OCI-M2 (cell line): ENCODE measurements around the gene DIPK1B.

ENCODE experiments used
- DNase-seq: peaks from one replicate; lab custom pipeline; 2025; ENCODE audit not compliant: unreplicated experiment; lab: John Stamatoyannopoulos, UW

Gene DIPK1B

GRCh38 chr9:136686794-136687711, 25.3 kb upstream of the DIPK1B start, which contains the start of gene AGPAT2:
Gene AGPAT2 (minus strand): TSS chr9:136687457. CDS start chr9:136687357, 100 bp downstream.
- no peak for DNase-seq

- DNase-seq = no peak
Measured at GRCh38 chr9:136687721-136688223, 24.6 kb upstream of the DIPK1B start.

GRCh38 chr9:136688274-136689107, 23.9 kb upstream of the DIPK1B start:
- DNase-seq = no peak

GRCh38 chr9:136689108-136689460, 23.3 kb upstream of the DIPK1B start:
- DNase-seq = no peak

- no peak for DNase-seq
Measured at GRCh38 chr9:136690104-136690805, 22.1 kb upstream of the DIPK1B start.

DNA sequence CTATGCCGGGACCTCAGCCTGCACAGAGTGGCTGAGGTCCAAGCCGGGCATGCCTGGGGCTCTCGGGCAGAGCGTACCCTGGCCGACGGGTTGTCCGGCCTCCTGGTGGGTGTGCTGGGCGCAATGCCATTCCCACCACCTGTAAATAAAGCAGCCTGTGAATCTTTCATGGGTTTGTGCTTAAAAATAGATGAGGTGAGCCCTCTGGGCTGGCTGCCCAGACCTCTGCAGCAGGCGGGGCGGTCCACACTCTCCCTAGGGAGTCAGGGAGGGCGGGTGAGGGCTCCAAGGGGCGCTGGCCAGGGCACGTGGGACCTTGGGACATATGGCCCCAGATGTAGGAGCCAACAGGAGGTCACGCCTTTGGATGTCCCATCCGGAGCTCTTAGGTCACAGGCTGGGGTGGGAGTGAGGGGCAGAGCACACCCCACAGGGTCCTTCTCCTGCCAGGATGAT, 21.5 kb upstream of the DIPK1B start:
- no peak for DNase-seq

- no peak for DNase-seq
Measured at GRCh38 chr9:136691316-136692184, 20.8 kb upstream of the DIPK1B start.

DNA sequence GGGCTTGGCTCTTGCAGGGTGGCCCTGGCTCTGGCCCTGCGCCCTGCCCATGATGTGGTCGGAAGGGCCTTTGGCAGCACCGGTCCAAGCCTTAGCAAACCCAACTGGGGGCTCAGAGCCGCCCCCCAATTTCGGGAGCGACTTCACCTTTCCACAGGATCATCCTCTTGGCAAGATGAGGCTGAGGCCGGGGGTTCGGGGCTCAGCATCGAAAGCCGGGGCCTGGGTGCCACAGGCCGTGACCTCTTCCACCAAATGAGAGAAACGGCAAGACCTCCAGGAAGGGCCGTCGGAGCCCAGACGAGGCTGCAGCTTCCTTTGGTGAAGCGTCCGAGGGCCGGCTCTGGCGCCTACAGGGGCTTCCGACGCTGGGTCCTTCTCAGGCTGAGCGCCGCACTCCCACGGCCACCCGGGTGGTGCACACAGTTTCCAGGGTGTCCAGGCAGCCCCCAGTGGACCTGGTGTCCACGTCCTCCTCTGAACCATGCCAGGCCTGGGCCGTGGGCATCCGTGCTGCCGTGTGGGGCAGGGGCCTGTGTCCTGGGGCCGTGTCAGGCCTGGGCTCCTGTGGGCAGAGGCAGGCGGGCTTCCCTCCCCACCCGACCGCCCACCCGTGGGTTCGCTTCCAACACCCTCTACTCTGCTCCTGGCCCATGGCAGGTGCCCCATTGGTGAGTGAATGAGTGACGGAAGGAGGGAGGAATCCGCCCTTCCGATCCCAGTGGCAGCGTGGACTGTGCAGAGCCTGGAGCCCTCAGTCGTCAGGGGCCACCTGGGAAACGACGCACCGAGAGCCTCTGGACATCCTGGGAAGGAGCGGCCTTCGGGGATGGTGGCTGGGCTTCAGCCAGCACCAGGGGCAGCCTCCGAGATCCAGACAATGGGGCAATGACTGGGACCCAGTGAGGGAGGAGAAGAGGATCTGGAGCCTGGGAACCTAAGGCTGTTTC, 19.9 kb upstream of the DIPK1B start:
- no peak for DNase-seq

- no peak for DNase-seq
Measured at GRCh38 chr9:136693135-136693489, 19.3 kb upstream of the DIPK1B start.

DNA sequence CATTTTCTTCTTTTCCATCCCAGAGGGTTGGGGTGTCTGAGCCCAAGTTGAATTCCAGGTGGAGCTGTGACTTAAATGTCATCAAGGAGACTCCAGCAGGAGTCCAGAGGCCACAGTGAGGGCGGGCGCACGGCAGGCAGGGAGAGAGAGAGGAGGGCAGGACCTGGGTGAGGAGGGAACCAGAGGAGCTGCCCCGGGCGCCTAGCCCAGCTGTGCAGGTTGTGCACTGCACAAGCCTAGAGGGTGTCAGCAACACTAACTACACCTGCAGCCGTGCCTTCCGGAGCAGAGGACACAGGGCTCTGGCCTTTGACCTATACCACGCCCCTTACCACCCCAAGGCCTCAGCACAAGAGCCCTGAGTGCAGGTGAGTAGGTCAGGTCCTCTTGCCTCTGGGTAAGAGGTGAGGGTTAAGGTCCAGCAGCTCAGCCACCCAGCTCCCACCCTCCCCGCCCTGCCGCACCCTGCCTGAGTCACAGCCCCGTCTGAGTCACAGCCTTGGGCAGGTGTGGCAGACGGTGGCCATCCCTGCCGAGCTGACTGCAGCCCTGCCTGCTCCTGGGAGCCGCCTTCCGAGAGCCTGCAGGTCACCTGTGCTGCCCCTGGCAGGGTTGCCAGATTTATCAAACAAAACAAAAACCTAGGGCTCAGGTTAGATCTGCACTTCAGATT, 18.7 kb upstream of the DIPK1B start:
- DNase-seq = no peak

GRCh38 chr9:136694163-136694871, 18.1 kb upstream of the DIPK1B start:
- no peak for DNase-seq

GRCh38 chr9:136694872-136695247, 17.5 kb upstream of the DIPK1B start:
- no peak for DNase-seq

DNA sequence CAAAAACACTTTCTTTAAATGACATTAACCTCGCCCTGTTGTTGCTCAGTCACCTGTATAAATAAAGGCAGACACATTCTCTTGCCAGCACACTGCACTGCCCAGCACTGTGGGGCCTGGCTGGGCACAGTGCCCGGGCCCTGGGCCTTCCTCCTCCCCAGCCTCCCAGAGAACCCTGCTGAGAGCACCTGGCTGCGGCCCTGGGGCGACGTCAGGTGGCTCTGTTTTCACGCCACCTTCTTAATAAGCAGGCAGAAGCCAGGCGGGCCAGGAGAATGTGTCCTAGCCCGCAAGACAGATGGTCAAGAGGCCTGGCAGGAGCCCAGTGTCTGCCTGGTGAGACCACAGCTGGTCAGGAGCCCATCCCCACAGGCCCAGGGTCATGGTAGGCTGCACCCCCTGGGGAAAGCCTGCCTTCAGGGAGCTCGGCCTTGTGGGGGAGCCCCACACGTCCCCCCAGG, 16.9 kb upstream of the DIPK1B start:
- no peak for DNase-seq

DNA sequence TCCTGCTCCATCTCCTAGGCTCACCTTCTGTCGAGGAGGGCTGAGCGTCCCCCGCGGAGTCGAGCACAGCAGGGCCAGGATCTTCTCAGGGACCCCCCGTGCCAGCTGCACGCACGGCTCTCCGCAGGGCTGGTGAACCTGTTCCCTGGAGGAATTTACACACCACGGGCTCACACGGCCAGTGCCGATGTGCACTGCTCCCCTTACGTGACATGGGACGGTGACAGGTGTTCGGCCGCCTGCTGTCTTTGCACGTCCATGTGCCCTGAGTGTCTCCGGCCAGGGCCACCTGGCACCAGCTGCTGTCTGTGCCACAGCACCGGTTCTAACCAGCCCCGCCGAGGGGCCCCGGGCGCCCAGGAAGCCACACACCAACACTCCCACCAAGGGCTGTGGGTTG, 16.4 kb upstream of the DIPK1B start:
- DNase-seq = no peak

DNA sequence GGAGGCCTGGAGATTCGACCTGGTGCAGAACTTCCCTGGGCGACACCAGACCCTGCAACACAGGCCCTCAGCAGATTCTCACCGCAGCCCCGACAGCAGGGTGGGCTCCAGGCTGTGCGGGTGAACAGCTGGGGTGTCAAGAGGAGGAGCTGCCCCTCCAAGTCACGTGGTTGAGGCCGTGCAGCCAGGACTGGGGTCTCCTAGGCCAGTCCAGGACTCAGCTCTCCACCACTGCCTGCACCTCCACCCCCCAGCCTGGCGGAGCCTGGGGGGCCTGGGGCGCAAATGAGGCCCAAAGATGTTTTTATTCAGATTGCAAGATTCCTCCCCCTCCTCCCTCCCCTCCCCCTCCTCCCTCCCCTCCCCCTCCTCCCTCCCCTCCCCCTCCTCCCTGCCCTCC, 15.9 kb upstream of the DIPK1B start:
- no peak for DNase-seq

- DNase-seq = no peak
Measured at GRCh38 chr9:136697146-136697820, 15.1 kb upstream of the DIPK1B start.

DNA sequence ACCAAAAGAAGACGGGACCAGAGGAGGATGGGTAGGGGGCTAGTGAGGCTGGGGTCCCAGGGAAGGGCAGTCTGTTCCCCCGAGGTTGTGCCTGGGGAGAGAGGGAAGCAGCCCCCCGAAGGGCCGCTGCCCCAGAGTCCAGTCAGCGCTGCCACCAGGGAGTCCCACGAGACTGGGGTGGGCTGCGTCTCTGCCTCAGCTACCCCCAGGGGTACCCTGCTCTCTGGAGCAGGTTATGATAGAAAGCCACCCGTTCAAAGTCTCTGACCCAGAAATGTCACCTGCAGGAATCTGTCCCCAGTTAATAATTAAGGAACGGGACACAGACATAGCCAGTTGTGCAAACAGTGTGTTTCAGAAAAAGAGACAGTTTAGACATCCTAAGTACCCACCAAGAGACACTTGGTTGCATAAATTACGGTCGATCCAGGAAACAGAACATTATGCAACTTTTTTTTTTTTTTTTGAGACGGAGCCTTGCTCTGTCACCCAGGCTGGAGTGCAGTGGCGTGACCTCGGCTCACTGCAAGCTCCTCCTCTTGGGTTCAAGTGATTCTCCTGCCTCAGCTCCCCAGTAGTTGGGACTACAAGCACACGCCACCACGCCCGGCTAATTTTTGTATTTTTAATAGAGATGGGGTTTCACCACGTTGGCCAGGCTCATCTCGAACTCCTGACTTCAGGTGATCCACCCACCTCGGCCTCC, 14.4 kb upstream of the DIPK1B start:
- no peak for DNase-seq
